SK-N-DZ (cell line): ENCODE results near the gene GSG1L2.
"Not testable (repeated sequence)": the region's sequence is repeated elsewhere in the genome, so short reads cannot be mapped to it uniquely, and the experiment has no call there.

Experiments used
- DNase-seq: peaks from one replicate; pipeline ENCODE4 v3.0.0-alpha.2; 2015; ENCODE audit warnings: low spot score

Gene GSG1L2

DNA sequence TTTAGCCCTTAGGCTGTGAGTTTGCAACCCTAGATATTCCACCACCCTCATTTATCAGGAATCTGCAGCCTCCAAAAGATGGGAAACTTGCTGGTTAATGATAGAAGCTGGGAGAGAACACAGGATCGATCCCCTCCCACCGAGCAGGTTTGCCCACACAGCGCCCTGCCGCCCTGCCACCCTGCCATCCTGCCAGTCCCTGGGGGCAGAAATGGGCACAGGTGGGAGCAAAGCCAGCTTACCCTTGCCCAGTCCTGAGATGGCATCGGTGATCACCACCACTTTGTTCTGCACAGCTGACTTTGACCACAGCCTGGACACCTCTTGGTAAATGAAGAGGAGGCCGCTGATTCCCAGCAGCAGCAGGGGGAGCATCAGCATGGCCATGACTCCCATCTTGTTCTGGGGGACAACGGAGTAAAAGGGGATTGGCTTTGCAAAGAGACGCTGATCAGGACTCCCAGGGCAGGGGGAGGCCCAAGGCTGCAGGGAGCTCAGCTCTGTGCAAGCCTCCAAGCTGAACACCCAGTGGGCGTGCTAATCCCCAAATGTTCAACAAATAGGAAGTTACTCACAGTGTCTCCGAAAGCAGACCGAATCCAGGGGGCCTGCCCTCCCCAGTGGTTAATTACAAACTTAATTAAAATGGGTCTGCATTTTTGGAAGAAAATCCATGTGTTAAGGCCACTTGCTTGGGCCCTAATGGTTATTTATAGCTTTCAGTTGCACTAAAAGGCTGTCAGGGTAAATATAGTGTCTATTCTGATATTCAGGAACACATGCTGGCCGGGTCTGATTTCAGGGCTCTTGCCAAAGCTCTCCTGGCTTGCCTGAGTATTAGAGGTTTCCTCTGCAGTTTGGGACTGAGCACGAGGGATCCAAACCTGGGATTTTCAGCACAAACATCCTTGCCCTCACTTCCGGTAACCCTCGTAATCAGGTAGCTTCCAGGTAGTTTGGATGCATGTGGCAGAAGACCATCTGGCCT lies 30.7 kb downstream of the GSG1L2 start, which contains the start of gene DHRS7C:
Gene DHRS7C, minus strand, starts transcription at position 704 of the 988 bp plus-strand sequence. Its CDS starts 308 bp downstream, at position 396.
- DNase-seq: no peak

DNA sequence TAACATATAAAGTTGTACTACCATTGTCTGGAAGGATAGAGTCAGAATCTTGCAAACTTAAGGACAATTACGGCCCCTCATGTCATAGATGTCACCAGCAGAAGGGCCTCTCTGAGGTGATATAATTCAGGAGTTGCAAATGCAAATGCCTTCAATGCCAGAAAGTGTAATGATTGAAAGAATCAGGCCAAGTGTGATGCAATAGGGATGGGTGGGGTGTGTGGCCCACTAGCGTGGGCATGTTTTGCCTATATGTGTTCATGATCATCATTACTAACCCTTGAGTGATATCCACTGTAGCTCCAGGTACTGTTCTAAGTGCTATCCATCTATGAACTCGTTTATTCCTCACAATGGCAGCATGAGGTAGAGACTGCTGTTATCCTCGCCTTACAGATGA lies 31.6 kb downstream of the GSG1L2 start:
- DNase-seq: no peak

DNA sequence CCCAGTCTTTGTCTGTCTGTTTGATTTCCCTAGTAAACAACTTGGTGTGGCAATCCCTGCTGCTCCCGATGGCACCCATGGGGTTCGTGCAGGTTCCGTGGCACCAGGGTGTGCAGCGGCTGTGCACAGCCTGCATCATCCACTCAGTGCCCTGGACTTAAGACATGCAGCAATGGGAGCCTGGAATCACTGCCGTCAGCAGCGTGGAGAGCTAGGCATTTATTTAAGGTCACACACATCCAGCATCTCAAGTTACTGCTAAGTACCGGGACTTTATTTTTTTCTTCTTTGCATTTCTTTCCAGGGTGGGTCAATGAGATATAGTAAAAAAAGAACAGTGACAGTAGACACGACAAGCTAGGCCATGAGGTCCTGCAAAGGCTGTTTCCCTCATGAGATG lies 33.3 kb downstream of the GSG1L2 start:
- no peak for DNase-seq

- DNase-seq: no peak
Observed at GRCh38 chr17:9784544-9784943, 37.3 kb downstream of the GSG1L2 start.

DNA sequence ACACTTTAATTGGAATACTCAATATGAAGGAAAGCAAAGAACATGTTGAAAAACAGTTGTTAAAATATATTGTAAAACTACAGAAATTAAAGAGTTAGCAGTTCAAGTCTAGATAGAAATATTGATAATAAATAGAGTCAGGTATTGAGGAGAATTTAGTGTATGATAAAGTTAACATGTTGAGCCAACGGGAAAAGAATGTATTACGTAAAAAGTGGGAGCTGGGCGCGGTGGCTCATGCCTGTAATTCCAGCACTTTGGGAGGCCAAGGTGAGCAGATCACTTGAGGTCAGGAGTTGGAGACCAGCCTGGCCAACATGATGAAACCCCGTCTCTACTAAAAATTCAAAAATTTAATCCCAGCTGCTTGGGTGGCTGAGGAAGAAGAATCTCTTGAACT lies 38.4 kb downstream of the GSG1L2 start:
- not testable (repeated sequence) for DNase-seq

DNA sequence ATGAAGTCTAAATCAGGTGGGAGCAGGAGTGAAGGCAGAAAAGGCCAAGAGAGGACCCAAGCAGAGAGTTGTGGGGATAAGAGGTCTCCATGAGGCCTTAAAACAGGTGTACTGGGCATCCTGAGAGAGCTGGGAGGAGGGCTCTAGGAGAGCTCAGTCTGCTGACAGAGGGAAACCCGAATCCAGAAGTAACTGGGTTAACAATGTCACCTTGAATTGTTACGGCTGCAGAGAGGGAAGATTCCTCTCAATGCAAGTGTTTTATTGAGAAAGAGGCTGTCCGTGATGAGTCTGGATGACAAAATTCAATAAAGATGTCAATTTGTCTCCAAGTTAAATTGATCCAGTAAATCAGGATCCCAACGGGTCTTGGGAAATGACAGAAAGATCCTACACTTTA lies 38.8 kb downstream of the GSG1L2 start:
- no peak for DNase-seq

GRCh38 chr17:9780552-9780951 lies 41.3 kb downstream of the GSG1L2 start:
- DNase-seq: no peak

DNA sequence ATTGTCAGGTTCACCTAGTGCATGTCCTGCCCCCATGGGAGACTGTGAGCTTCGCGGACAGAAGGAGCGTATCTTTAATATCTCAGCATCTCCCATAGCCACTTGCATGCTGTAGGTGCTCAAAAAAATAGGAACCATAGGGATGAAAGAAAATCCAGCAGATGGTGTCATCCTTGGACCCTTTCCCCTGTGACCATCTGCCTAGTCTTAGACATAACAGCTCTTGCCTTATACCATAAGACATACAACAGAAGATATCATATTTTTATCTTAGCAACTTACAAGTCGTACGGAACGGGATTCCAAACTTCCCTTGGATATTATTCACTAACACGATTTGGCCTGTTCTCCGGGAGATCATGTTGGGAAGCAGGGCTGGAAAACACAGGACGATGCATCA lies 45.0 kb downstream of the GSG1L2 start:
- no peak for DNase-seq

DNA sequence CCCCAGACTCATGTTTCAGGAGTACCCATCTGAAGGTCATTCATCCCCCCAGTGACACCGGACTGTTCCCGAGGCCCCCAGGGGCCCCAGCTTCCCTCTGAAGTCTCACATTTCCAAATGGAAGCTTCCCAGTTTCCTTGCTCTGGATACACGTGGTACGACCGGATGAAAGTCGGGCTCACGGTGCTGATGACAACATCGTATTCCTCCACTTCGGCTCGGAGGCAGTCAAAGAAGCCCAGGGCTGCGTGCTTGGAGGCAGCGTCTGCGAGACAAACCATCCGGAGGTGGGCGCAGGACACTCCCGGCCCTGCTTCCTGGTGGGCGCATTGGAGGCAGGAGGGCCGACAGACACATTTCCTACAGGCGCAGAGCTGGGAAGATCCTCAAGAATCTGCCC lies 49.2 kb downstream of the GSG1L2 start:
- DNase-seq: no peak

DNA sequence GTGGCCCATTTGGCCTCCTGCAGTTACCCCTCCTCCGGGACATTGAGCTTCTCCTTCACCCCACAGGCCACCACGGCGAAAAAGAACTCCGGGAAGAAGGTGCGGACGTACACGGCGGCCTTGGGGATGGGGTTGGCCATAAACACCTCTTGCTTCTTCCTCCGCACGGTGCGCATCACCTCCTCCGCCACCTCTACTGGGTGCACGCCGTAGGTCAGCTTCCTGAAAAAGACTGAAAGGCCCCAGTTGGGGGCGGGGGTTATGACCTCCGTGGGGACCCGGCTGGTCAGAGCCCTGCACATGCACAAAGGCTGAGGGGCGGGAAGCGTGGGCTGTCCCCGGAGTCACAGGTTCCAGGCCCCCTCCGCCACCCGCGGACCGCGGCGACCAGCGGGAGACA lies 50.4 kb downstream of the GSG1L2 start:
- DNase-seq: no peak

GRCh38 chr17:9769036-9769695 lies 52.7 kb downstream of the GSG1L2 start:
- no peak for DNase-seq

DNA sequence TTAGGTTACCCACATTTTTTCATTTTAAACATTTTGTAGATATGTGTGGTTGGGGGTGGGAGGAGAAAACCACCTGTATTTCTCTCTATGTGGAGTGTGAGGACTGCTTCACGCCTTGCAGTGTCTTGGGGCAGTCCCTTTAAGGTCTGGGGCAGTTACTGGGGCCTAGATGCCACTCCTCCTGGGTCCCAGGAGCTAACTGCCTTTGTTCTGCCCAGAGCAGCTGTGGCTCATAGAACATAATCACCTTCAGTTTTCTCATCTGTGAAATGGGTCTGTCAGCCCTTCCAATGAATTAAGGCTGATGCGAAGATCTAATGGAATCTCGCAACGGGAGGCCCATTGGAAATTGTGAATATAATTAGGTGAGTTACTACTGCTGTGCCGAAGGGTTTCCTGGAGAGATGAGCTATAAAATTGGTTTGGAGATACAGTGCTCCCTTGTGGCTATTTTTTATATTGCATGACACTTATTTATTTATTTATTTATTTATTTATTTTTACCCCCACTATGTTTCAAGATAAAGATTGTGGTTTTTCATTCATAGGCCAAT lies 53.4 kb downstream of the GSG1L2 start:
- peak; percentile 10 for DNase-seq

DNA sequence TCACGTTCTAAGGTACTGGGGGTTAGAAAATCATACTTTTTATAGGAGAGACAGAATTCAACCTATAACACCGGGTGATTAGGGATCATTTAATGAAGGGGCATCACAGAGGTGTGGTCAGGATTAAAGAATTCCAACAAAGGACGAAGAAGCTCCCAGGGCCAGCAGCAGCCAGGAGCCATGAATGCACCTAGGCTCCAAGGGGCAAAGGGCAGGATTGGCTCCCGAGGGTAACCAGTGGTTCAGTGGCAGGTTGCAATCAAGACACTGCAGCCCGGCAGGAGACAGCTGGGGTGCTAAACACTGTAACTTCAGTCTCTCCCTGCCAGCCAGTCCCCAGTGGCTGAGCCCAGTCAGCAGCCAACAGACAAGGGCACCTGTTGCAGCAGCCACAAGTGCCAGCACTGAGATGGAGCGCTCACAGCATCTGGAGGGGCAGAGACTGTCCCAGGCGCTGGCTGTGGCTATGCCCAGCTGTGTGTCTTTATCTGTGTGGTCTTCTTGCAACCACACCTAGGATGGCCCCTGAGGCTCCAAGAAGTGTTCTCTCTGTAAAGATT lies 54.4 kb downstream of the GSG1L2 start:
- DNase-seq: no peak

GRCh38 chr17:9766970-9767369 lies 54.9 kb downstream of the GSG1L2 start:
- DNase-seq: no peak

DNA sequence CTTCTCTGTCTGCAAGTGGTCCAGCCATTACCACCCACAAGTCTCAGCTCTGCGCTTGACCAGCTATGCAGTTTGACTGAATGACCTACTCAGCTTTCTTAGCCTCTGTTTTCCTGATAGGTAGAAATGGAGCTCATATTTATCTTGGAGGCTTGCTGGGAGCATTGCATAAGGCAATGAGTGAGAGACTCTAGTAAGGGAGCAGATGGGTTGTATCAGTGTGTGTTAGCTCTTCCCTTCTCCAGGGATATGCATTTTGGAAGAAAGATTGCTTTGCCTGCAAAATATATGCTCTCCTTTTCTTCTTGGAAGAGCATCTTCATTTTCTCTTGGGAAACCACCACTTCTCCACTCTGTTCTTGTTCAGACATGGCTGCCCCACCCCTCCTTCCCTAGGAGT lies 56.6 kb downstream of the GSG1L2 start:
- no peak for DNase-seq

DNA sequence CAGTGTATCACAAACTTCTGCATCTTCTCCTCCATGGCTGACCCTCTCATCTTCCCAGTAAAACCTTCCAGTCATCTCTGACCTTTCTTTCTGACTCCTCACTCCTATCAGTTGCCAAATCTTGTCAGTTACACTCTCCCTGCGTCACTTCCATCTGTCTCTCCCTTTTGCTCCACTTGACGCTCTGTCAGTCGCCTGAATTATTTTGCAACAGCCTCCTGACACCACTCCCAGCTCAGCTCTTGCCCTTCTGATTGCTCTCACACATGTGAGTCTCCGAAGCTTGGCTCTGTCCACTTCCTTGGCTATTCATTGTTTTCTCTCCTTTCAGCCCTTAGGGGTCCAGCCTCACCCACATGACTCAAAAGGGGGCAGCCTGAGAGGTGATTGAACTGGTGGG lies 58.2 kb downstream of the GSG1L2 start:
- no peak for DNase-seq

DNA sequence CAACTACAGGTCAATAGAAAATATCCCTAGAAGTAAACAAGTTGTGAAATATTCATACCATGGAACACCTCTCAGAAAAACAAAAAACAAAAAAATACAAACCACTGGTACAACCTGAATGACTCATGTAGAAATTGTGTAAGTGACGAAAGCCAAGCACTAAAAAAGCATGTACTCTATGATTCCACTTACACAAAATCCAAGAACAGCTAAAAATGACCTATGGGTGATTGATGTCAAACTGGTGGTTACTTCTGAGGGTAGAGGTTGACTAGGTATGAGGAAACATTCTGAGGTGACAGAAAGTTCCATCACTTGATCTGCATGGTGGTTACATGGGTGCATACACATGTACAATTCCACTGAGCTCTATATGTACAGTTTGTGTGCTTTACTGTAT lies 61.6 kb downstream of the GSG1L2 start:
- no peak for DNase-seq

DNA sequence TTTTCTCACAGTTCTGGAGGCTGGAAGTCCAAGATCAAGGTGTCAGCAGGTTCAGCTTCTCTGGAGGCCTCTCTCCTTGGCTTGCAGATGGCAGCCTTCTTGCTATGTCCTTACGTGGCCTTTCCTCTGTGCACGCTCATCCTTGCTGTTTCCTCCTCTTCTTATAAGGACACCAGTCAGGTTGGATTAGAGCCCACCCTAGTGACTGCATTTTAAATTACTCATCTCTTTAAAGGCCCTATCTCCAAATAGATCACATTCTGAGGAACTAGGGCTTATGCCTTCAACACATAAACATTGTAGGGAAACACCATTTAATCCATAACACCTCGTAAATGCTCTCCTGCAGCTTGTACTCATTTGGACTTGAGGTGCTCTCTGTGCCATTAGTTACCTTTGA lies 66.8 kb downstream of the GSG1L2 start:
- DNase-seq: no peak
